ENCODE results near the gene TRIM22. TPM values are rescaled to one million over a fixed set of nuclear protein-coding genes. Genes with fewer than 3 reads are reported as not detected.

The TRIM22 gene
- total RNA-seq, 1 donor from 2014 or later: 50.9 TPM

DNA sequence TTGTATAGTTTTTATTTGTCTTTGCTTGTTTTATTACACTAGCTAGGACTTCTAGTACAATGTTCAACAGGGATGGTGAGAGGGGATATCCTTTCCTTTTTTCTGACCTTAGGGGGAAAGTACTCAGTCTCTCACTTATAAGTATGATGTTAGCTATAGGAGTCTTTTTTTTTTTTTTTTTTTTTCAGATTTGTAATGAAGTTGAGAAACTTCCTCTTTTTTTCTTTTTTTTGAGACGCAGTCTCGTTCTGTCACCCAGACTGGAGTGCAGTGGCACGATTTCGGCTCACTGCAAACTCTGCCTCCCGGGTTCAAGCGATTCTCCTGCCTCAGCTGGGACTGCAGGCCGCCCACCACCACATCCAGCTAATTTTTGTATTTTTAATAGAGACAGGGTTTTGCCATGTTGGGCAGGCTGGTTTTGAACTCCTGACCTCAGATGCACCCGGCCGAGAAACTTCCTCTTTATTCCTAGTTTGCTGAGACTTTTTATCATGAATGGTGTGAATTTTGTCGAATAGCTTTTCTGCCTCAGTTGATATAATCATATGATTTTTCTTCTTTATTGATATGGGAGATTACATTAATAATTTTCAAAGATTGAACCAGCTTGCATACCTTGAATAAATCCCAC lies 10.9 kb downstream of the TRIM22 start:
- no peaks in the 10 kb centered on the region for H3K9me3 Mint-ChIP-seq
- no peaks in the 10 kb centered on the region for H3K27me3 Mint-ChIP-seq (ENCODE audit: low read depth)
- H3K4me1 Mint-ChIP-seq: peaks cover 3% of the 10 kb centered on the region
- H3K27ac Mint-ChIP-seq: no peak overlapping the region
- no peak for DNase-seq (ENCODE audit: low spot score in 2 of 2, unreplicated experiment in 2 of 2)
- TF ChIP-seq, protein P1, sequence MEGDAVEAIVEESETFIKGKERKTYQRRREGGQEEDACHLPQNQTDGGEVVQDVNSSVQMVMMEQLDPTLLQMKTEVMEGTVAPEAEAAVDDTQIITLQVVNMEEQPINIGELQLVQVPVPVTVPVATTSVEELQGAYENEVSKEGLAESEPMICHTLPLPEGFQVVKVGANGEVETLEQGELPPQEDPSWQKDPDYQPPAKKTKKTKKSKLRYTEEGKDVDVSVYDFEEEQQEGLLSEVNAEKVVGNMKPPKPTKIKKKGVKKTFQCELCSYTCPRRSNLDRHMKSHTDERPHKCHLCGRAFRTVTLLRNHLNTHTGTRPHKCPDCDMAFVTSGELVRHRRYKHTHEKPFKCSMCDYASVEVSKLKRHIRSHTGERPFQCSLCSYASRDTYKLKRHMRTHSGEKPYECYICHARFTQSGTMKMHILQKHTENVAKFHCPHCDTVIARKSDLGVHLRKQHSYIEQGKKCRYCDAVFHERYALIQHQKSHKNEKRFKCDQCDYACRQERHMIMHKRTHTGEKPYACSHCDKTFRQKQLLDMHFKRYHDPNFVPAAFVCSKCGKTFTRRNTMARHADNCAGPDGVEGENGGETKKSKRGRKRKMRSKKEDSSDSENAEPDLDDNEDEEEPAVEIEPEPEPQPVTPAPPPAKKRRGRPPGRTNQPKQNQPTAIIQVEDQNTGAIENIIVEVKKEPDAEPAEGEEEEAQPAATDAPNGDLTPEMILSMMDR (IDR thresholded peaks at IDR 0.05; ENCODE audit: unreplicated experiment): no peak
- peaks cover 26% of the 10 kb centered on the region for H3K36me3 Mint-ChIP-seq
- no peak overlapping the region for H3K4me3 Mint-ChIP-seq

DNA sequence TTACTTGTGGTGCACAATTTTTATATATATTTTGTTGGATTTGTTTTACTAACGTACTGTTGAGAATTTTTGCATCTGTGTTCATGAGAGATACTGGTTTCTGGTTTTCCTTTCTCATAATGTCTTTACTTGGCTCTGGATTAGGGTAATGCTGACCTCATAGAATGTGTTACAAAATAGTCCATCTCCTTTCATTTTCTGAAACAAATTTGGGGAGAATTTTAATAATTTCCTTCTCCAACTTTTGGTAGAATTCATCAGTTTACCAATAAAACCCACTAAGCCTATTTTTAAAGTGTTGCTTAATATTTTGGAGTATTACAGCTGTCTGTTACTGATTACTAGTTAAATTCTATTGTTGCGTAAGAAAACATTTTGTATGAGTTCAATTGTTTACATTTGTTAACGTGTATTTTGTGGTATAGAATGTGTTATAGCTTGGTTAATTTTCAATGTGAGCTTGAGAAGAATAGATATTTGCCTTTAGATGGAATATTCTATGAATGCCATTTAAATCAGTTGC lies 11.5 kb downstream of the TRIM22 start:
- TF ChIP-seq, protein P1 (IDR thresholded peaks at IDR 0.05; ENCODE audit: unreplicated experiment): no peak
- Mint-ChIP-seq H3K27me3 (ENCODE audit: low read depth) (no peaks in the 10 kb centered on the region), H3K4me3 (no peak overlapping the region), H3K36me3 (peaks cover 26% of the 10 kb centered on the region), H3K9me3 (no peaks in the 10 kb centered on the region), H3K27ac (no peak overlapping the region), H3K4me1 (peaks cover 4% of the 10 kb centered on the region)
- no peak for DNase-seq (ENCODE audit: low spot score in 2 of 2, unreplicated experiment in 2 of 2)

DNA sequence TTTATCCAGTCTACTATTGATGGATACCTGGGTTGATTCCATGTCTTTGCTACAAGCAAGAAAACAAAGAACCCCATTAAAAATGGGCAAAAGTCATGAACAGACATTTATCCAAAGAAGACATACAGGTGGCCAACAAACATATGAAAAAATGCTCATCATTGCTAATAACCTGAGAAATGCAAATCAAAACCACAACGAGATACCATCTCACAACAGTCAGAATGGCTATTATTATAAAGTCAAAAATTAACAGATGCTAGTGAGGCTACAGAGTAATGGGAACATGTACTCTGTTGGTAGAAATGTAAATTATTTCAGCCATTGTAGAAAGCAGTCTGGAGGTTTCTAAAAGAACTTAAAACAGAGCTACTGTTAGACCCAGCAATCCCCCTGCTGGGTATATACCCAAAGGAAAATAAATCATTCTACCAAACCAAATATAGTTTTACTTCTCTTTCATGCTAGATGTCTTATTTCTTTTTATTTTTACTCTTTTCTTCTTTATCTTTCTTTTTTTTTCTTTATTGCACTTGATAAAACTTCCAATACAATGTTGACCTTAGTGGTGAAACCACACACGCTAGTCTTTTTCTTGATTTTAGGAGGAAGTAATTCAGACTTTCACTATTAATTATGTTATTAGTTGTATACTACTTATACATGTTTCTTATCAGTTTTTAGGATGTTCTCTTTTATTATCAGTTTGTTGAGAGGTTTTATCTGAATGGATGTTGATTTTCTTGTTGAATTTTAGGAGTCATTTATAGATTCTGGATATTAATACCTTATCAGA lies 14.3 kb downstream of the TRIM22 start:
- TF ChIP-seq, protein P1 (IDR thresholded peaks at IDR 0.05; ENCODE audit: unreplicated experiment): no peak
- Mint-ChIP-seq H3K27me3 (ENCODE audit: low read depth) (no peaks in the 10 kb centered on the region), H3K4me1 (peaks cover 4% of the 10 kb centered on the region), H3K27ac (no peak overlapping the region), H3K9me3 (no peaks in the 10 kb centered on the region), H3K4me3 (no peak overlapping the region), H3K36me3 (peaks cover 19% of the 10 kb centered on the region)
- DNase-seq (ENCODE audit: low spot score in 2 of 2, unreplicated experiment in 2 of 2): no peak

DNA sequence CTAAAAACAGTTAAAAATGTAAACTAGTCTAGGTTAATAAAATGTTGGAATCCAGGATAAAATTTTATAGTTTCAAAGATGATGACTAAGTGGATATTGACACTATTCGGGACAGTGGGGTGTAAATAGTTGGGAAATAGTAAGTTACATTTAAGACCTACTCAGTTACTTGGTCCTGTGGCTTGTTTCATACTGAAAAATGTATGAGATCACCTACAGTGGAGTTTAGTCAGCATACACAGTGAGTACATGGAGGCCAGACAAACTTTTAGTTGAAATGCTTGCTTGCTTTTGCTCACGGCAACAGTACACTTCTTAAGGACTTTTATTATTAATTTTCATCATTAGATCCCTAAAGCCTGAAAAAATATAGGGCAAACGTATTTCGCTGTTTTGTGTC lies 16.1 kb downstream of the TRIM22 start:
- no peaks in the 10 kb centered on the region for H3K27me3 Mint-ChIP-seq (ENCODE audit: low read depth)
- H3K4me1 Mint-ChIP-seq: peaks cover 4% of the 10 kb centered on the region
- no peak overlapping the region for H3K4me3 Mint-ChIP-seq
- H3K27ac Mint-ChIP-seq: no peak overlapping the region
- H3K36me3 Mint-ChIP-seq: peaks cover 25% of the 10 kb centered on the region
- DNase-seq (ENCODE audit: low spot score in 2 of 2, unreplicated experiment in 2 of 2): no peak
- H3K9me3 Mint-ChIP-seq: no peaks in the 10 kb centered on the region
- TF ChIP-seq, protein P1 (IDR thresholded peaks at IDR 0.05; ENCODE audit: unreplicated experiment): no peak

DNA sequence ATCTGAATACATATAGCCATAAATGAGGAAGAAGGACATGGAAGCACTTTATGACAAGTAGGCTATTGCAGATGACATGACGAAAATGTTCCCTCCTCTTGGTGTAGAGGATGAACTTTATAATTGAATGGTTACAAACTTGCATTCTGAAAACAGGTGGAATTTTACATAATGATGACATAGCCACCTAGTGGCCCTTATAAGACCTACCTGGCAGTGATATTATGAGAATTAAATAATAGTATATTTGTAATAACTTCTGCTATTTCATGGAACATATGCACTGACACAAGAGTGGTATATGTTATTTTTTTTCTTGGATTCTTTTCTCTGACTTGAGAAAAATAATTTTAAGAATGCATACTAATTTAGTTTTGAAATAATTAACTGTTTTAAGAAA lies 22.9 kb downstream of the TRIM22 start:
- DNase-seq (ENCODE audit: low spot score in 2 of 2, unreplicated experiment in 2 of 2): no peak
- Mint-ChIP-seq H3K4me1 (no peaks in the 10 kb centered on the region), H3K9me3 (no peaks in the 10 kb centered on the region), H3K27me3 (ENCODE audit: low read depth) (no peaks in the 10 kb centered on the region), H3K4me3 (no peak overlapping the region), H3K36me3 (peaks cover 14% of the 10 kb centered on the region), H3K27ac (no peak overlapping the region)
- TF ChIP-seq, protein P1 (IDR thresholded peaks at IDR 0.05; ENCODE audit: unreplicated experiment): peak; percentile 63

All from mesothelial cell of epicardium (in vitro differentiated cells).